ENCODE results near the gene AQP1. TPM values are rescaled to one million over a fixed set of nuclear protein-coding genes. Genes with fewer than 3 reads are reported as not detected.

Gene AQP1
- total RNA-seq, 4 donors from 2014 or later: 21.3 to 98.3 (median 28.4) TPM

DNA sequence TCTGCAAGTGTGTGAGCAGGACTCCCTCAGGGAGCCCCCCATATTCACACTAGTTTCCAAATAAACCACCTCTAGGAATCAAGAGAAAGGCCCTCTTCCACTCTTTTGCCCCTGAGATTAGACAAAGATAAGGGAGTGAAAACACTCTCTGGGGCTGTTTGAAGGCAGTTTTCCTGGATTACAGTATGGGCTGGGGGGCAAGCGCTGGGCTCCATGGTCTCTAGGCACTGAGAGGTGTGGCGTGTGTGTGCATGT, 1.0 kb downstream of the AQP1 start:
- Histone ChIP-seq H3K27ac (peak overlapping the region; percentile 59 to 87 (median 77)), H3K36me3 (no peaks in the 10 kb centered on the region), H3K9me3 (no peaks in the 10 kb centered on the region), H3K4me3 (peak overlapping the region in 3 of 4 donors; percentile 15 to 34 (median 27)), H3K4me1 (peaks cover 17 to 61% (median 47%) of the 10 kb centered on the region in 4 donors), H3K27me3 (no peaks in the 10 kb centered on the region)
- WGBS, 2 donors (ENCODE audit: low coverage in 1 of 2): 31% methylated on average over 2 of the region's 2 CpGs; no CpG with 5 or more reads in 1 of the 2 donors
- no peak for TF ChIP-seq EP300 (IDR thresholded peaks at IDR 0.05; ENCODE audit: low read depth)
- TF ChIP-seq, protein P1, sequence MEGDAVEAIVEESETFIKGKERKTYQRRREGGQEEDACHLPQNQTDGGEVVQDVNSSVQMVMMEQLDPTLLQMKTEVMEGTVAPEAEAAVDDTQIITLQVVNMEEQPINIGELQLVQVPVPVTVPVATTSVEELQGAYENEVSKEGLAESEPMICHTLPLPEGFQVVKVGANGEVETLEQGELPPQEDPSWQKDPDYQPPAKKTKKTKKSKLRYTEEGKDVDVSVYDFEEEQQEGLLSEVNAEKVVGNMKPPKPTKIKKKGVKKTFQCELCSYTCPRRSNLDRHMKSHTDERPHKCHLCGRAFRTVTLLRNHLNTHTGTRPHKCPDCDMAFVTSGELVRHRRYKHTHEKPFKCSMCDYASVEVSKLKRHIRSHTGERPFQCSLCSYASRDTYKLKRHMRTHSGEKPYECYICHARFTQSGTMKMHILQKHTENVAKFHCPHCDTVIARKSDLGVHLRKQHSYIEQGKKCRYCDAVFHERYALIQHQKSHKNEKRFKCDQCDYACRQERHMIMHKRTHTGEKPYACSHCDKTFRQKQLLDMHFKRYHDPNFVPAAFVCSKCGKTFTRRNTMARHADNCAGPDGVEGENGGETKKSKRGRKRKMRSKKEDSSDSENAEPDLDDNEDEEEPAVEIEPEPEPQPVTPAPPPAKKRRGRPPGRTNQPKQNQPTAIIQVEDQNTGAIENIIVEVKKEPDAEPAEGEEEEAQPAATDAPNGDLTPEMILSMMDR (IDR thresholded peaks at IDR 0.05): no peak
- no peak for TF ChIP-seq POLR2A (IDR thresholded peaks at IDR 0.05)
- TF ChIP-seq POLR2AphosphoS5 (IDR thresholded peaks at IDR 0.05): no peak
- intact Hi-C loops (cut with DNase I; ENCODE audit: low total_unique reads) (loop anchor here (10.0 kb wide), 1 partner anchor 108 kb away; no protein-coding TSS in a partner anchor), in situ Hi-C loops (cut with MboI; ENCODE audit: low pct_ligation_motif_present in 1 of 4, low pct_unique_long_range_greater_than_20kb in 1 of 4, low sequenced_read_pairs in 3 of 4) (no loop called here)
- DNase-seq: no peak

DNA sequence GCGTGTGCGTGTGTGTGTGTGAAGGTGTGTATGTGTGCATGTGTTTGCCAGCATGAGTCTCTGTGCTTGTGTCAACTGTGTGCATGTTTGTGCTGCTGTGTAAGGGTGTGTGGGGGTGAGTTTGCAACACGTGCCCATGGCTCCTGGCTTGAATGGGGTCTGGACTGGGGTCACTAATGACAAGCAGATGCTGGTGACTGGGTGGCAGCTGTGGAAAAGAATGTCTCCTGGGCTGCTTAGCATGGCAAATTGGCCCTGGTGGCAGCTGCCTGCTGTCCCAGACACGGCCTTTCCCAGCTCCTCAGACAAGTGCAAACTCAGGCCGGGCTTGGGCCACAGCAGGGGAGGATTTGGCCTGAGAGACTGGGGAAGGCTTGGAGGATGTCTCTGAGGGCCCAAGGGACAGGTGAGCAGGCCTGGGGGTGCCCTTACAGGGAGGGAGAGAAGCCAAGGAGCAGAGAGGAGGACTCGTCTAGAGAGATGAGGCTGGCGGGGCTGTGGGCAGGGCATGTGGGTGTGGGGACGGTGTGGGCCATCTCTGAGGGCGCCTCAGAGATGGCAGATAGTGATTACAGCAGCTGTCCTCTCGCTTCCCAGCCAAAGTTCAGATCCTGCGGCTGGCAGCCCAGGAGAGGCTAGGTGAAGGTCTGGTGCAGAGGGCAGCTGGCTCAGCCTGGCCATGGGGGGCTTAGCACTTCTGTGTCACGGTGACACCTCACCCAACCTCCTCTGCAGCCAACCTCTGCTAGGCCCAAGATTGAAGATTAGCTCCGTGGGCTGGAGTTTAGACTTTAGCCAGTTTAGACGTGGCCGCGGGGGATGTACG, 1.5 kb downstream of the AQP1 start:
- no peak for DNase-seq
- no peaks in the 10 kb centered on the region for H3K9me3 ChIP-seq
- peak overlapping the region in 2 of 4 donors; percentile 27 to 34 for H3K4me3 ChIP-seq
- in situ Hi-C loops (cut with MboI; ENCODE audit: low pct_ligation_motif_present in 1 of 4, low pct_unique_long_range_greater_than_20kb in 1 of 4, low sequenced_read_pairs in 3 of 4) (no loop called here), intact Hi-C loops (cut with DNase I; ENCODE audit: low total_unique reads) (loop anchor here (10.0 kb wide), 1 partner anchor 108 kb away; no protein-coding TSS in a partner anchor)
- H3K36me3 ChIP-seq: no peaks in the 10 kb centered on the region
- H3K27ac ChIP-seq: peak overlapping the region; percentile 59 to 87 (median 77)
- H3K4me1 ChIP-seq: peaks cover 17 to 57% (median 47%) of the 10 kb centered on the region in 4 donors
- TF ChIP-seq EP300 (IDR thresholded peaks at IDR 0.05; ENCODE audit: low read depth) (no peak), POLR2A (IDR thresholded peaks at IDR 0.05) (no peak), POLR2AphosphoS5 (IDR thresholded peaks at IDR 0.05) (no peak)
- TF ChIP-seq, protein P1 (IDR thresholded peaks at IDR 0.05): no peak
- WGBS, 2 donors (ENCODE audit: low coverage in 1 of 2): 54% methylated on average over 17 of the region's 17 CpGs; no CpG with 5 or more reads in 1 of the 2 donors
- H3K27me3 ChIP-seq: no peaks in the 10 kb centered on the region

DNA sequence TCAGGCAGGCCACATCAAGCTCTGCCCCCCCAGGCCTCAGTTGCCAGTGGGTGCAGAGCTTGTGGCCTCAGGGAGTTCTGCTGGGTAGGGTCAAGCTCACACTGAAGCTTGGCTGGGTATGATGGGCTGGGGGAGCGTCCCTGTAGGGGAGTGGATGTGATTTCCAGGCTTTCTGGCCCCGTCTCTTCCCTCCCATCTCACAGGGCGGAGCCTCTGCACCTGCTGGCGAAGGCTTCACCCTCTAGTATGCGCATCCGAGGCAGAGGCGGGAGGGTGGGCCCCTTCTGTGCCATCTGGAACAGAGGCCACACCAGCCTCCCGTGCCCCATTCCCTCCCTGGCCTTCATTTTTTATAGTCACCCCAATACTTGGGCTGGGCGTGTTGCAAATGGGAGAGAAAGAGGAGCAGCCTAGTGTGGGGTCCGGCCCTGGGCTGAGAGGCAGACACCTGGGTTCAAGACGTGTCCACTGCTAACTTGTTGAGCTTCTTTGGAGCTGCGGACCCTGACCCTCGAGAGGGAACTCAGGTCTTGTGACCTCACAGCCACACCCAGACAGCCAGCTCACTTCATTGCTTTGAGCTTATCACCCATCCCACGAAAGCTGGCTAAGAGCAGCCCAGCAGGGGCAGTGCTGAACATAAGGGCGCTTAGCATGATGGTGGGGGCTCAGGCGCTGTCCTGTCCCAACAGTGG, 2.3 kb downstream of the AQP1 start:
- peak; percentile 42 for DNase-seq
- peaks cover 17 to 57% (median 47%) of the 10 kb centered on the region in 4 donors for H3K4me1 ChIP-seq
- no peaks in the 10 kb centered on the region for H3K36me3 ChIP-seq
- no peaks in the 10 kb centered on the region for H3K9me3 ChIP-seq
- in situ Hi-C loops (cut with MboI; ENCODE audit: low pct_ligation_motif_present in 1 of 4, low pct_unique_long_range_greater_than_20kb in 1 of 4, low sequenced_read_pairs in 3 of 4) (no loop called here), intact Hi-C loops (cut with DNase I; ENCODE audit: low total_unique reads) (loop anchor here (10.0 kb wide), 1 partner anchor 109 kb away; no protein-coding TSS in a partner anchor)
- H3K27me3 ChIP-seq: no peaks in the 10 kb centered on the region
- peak overlapping the region; percentile 59 to 87 (median 77) for H3K27ac ChIP-seq
- TF ChIP-seq EP300 (IDR thresholded peaks at IDR 0.05; ENCODE audit: low read depth) (no peak), POLR2AphosphoS5 (IDR thresholded peaks at IDR 0.05) (no peak), POLR2A (IDR thresholded peaks at IDR 0.05) (no peak)
- TF ChIP-seq, protein P1 (IDR thresholded peaks at IDR 0.05): no peak
- H3K4me3 ChIP-seq: peak overlapping the region in 2 of 4 donors; percentile 27 to 34
- 53 to 56% methylated on average over 2 to 16 of the region's 16 CpGs for WGBS, 2 donors (ENCODE audit: low coverage in 1 of 2)

DNA sequence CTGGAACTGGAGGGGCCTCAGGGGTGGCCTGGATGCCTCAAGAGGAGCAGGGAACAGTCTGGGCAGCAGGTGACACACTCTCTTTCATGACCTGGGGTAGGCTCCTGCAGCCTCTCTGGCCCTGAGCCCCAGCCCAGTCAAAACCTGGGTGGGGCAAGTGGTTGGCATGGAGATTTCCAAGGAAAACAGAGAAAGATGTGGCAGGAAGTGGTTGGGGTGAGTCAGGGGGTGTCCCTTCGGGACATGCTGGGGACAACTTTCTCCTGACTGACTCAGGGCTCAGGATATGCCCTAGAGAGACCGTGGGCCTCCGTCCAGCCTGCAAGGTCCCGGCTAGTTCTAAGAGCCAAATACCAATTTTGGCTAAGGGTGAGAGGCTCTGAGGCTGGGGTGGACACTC, 2.9 kb downstream of the AQP1 start:
- TF ChIP-seq POLR2A (IDR thresholded peaks at IDR 0.05): no peak
- Histone ChIP-seq H3K27me3 (no peaks in the 10 kb centered on the region), H3K4me3 (no peak overlapping the region), H3K4me1 (peaks cover 17 to 56% (median 46%) of the 10 kb centered on the region in 4 donors), H3K9me3 (no peaks in the 10 kb centered on the region), H3K36me3 (no peaks in the 10 kb centered on the region), H3K27ac (peak overlapping the region; percentile 59 to 87 (median 77))
- WGBS, 2 donors (ENCODE audit: low coverage in 1 of 2): 59% methylated on average over 4 of the region's 4 CpGs; no CpG with 5 or more reads in 1 of the 2 donors
- intact Hi-C loops (cut with DNase I; ENCODE audit: low total_unique reads) (loop anchor here (10.0 kb wide), 1 partner anchor 110 kb away; no protein-coding TSS in a partner anchor), in situ Hi-C loops (cut with MboI; ENCODE audit: low pct_ligation_motif_present in 1 of 4, low pct_unique_long_range_greater_than_20kb in 1 of 4, low sequenced_read_pairs in 3 of 4) (no loop called here)
- DNase-seq: no peak
